Epidermal melanocyte (primary cell): ENCODE results near the gene BOLA1.
A peak's percentile ranks its signal among the peaks of the same experiment; 100 is the strongest.
"Not testable (repeated sequence)": the region's sequence is repeated elsewhere in the genome, so short reads cannot be mapped to it uniquely, and the experiment has no call there.

Experiments used
- DNase-seq: peaks from one replicate; pipeline ENCODE4 v3.0.0; 2011; ENCODE audit warnings: low spot score; ENCODE audit not compliant: insufficient read length

The BOLA1 gene

GRCh38 chr1:149886396-149887195 is 12.8 kb upstream of the BOLA1 start:
- DNase-seq, result peak; percentile 64

DNA sequence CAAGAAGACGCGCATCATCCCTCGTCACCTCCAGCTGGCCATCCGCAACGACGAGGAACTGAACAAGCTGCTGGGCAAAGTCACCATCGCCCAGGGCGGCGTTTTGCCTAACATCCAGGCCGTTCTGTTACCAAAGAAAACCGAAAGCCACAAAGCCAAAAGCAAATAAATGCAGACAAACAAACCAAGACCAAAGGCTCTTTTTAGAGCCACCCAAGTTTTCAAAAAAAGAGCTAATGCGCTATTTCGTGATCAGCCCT is 12.2 kb upstream of the BOLA1 start:
- DNase-seq, result not testable (repeated sequence)

- peak; percentile 52 for DNase-seq
Observed at GRCh38 chr1:149887456-149888246, 11.7 kb upstream of the BOLA1 start.

- DNase-seq, result no peak
Observed at GRCh38 chr1:149888247-149888998, 10.9 kb upstream of the BOLA1 start.

- DNase-seq, result no peak
Observed at GRCh38 chr1:149888999-149889289, 10.4 kb upstream of the BOLA1 start.

- no peak for DNase-seq
Observed at GRCh38 chr1:149896575-149896974, 2.8 kb upstream of the BOLA1 start.

- no peak for DNase-seq
Observed at GRCh38 chr1:149903836-149904491, 4.6 kb downstream of the BOLA1 start.

GRCh38 chr1:149906570-149907075 is 7.3 kb downstream of the BOLA1 start:
- no peak for DNase-seq

GRCh38 chr1:149914545-149914944 is 15.2 kb downstream of the BOLA1 start:
- DNase-seq, result no peak

DNA sequence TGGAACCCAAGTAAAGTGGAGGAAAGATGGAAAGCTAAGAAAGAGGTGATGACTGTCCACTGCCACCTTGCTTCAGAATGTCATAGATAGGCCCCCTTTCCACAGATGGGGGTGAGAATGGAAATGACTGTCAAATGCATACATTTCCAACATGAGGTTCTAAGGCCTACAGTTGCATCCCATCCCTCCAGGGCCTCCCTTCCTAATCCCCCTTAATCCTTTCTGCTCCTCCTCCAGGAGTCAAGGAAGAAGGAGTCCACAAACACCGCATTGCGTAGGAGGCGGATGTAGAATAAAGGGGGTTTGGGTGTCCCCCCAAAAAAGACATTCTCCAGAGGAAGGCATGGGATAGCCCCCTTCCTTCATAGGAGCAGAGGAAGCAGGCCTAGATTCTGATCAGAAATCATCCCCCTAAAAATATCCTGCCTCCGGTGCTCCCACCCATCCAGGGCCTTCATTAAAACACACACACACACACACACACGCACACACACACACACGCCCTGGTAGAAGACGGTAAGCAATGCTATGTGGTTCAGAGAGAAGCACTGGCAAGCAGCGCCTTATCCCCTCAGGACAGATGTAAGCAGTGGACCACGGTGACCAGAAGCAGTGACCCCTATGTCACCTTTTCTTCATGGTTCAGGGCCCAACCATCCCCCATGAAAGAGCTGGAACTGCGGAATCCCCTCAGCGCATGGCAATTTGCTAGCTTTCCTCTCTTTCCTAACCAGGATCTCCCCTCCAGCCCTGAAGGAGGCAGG is 16.2 kb downstream of the BOLA1 start:
- DNase-seq, result no peak

DNA sequence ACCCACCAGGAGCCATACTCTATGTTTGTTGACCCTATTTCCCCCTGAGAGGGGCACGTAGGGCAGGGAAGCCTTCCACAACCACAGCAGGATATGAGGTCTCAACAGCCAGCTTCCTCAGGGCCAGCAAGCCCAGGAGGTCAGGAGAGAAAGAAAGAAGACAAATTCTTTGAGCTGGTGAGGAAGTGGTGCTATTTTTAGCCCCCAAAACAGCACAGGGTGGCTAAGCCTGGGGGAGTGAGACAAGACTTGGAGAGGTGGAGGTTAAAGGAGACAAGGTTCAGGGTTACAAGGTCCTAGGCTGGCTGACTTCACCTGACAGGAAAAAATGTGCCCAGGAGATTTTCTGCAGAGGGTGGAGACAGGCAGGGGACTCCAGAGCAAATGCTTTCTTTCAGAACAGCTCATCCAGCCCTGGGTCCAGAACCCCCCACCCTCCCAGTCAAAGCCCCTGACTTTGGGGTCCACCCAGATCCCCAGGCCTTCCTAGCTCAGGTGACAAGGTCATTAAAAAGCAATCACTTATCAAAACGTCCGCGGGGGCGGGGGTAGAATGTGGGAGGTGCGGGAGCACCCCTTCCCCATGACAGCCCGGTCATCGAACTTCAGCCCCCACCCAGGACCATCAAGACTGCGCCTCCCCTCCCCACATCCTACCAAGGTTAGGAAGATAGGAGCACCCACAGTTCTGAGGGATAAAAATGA is 17.0 kb downstream of the BOLA1 start:
- DNase-seq, result no peak

- no peak for DNase-seq
Observed at GRCh38 chr1:149916898-149917252, 17.5 kb downstream of the BOLA1 start.

GRCh38 chr1:149917571-149918144 is 18.3 kb downstream of the BOLA1 start, which contains the start of gene SV2A:
TSS of gene SV2A (minus strand) at chr1:149917844. CDS start at chr1:149913840, 4,004 bp downstream.
- peak; percentile 67 for DNase-seq

- DNase-seq, result no peak
Observed at GRCh38 chr1:149923626-149924025, 24.3 kb downstream of the BOLA1 start.

DNA sequence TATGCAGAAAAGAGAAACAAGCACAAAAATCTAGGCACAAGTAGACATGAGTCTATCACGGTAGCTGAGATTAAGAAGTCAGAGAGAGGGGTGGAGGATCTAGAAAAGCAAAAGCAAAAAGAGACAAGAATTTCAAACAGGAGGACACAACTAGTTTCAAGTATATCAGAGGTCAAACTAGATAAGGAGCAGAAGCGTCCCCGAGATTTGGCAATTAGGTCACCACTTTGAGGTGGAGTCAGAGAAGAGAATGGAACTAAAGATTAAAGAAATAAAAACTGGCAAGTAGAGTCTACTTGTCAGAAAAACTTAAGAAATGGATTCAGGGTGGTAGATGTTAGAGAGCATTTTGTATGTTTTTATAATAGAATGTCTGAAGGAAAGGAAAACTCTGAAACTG is 26.0 kb downstream of the BOLA1 start:
- DNase-seq, result no peak

- no peak for DNase-seq
Observed at GRCh38 chr1:149925751-149926150, 26.4 kb downstream of the BOLA1 start.

DNA sequence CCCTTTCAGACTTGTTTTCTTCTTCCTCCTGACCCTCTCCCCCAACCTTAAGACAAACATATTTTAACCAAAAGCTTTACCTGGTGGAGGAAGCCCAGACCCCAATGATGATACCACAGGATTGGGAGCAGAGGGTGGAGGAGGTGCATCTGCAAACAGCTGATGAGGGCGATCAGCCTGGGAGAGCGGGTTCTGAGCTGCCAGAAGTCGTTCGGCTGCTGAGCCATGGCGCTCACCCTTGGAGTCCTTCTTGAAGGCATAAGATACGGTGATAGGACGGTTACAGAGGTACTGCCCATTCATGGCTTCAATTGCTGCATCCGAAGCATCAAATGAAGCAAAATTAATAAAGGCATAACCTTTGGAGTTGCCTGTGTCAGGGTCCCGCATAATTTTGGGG is 26.9 kb downstream of the BOLA1 start:
- DNase-seq, result no peak

DNA sequence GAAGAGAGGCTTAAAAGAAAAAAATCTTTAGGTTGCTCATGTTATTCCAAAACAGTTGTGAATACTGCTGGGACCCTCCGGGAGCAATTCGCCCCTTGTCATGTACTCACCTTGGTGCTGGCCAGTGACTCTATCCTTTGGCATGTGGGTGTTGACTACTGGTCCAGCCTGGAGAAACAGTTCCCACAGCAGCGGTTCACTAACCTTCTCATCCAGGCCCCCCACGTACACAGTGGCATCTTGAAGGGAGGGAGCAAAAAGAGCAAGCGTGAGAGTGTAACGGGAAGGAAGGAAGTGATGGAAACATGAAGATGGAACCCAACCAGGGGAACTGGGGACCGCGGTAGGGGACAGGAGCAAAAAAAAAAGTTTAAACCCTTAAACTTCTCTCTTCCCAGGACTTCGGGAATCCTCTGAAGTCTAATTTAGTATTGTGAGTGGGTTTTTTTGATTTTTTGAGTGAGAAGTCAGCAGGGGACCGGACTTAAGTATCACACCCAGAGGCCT is 27.7 kb downstream of the BOLA1 start:
- no peak for DNase-seq

DNA sequence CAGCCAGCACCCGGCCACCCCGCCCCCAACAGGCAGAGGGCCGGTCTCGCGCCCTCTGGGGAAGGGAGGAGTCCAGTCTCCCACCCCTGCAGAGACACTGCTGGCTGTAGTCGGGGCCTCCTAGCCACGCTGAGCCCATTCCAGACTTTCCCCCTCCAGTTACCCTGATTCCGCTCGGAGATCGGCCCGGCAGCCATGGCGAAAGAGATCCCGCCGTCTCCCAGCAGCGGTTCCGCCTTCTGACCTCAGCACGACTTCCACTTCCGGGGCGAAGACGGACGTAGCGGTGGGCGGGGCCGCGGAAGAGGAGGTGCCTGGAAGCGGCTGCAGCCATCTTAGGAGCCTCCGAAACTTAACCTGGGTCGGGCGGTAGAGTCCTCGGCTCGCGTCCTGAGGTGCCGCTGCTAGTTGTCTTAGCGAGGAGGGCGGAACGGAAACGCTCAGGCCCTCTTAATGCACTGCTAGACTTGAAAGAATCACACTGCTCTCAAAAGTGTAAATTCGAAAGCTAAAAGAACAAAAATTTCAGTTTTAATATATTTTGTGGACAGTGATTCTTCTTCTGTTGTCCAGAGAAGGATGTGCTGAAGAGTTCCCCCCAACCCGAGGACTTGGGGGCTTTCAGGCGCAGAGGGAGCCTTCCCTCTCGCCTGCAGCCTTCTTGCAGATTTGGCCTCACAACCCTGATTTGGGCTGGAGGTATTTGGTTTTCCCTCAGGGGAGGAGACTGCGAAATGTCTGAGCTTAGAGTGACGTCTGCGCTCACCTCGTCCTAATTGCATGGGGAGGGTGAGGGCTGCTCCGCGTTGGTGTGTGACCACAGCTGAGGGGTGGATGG is 28.4 kb downstream of the BOLA1 start, which contains the start of gene SF3B4:
Gene SF3B4, minus strand, starts transcription at position 241 of the 838 bp plus-strand sequence. Its CDS starts 44 bp downstream, at position 197.
- peak; percentile 79 for DNase-seq
